BJ (cell line): ENCODE measurements around the gene ITPR3. TPM values are rescaled to one million over a fixed set of nuclear protein-coding genes. Genes with fewer than 3 reads are reported as not detected.

ENCODE experiments used
- CTCF ChIA-PET: fragments of 350-600 bp; formaldehyde crosslinking; extraction: SDS; loops from one replicate; lab custom pipeline; 2021; ENCODE audit warnings: antibody characterized with exemption, inconsistent platforms; lab: Yijun Ruan, JAX
- POLR2A ChIA-PET: fragments of 300-600 bp; sonication (Branson Sonifier 250); formaldehyde crosslinking; extraction: SDS; loops from one replicate; lab custom pipeline; 2021; ENCODE audit warnings: antibody characterized with exemption; lab: Charles Lee
- DNase-seq: peaks from one replicate; pipeline ENCODE4 v3.0.0-alpha.2; 2011; ENCODE audit warnings: low read depth
- H3K27me3 ChIP-seq: 2 replicates; pipeline ENCODE4 v1.6.0; 2011; ENCODE audit warnings: low read length; ENCODE audit not compliant: control insufficient read depth, insufficient read depth
- H3K36me3 ChIP-seq: 2 replicates; pipeline ENCODE4 v1.5.1; 2011; ENCODE audit warnings: low read length; ENCODE audit not compliant: control insufficient read depth, insufficient read depth
- H3K4me3 ChIP-seq: 2 replicates; pipeline ENCODE4 v1.5.1; 2011; ENCODE audit warnings: low read depth, mild to moderate bottlenecking, control low read depth, low read length
- CTCF ChIP-seq: IDR thresholded peaks from 2 replicates; pipeline ENCODE4 v1.5.1; 2011; ENCODE audit warnings: low read depth, mild to moderate bottlenecking, control low read depth, inconsistent platforms, low read length, moderate library complexity; ENCODE audit not compliant: insufficient read depth
- polyA plus RNA-seq: library from polyadenylated mRNA; depleted of rRNA; stranded (reverse); fragments of >200 nt; gene quantifications from 2 replicates; pipeline ENCODE4 v1.2.3, GENCODE V29; 2011

ITPR3 gene
- polyA plus RNA-seq, 1 experiment: 16.6 TPM

GRCh38 chr6:33696548-33697518 is 75.7 kb downstream of the ITPR3 start:
- CTCF ChIA-PET: interaction anchor here (0.8 to 1.8 kb wide), 7 partner anchors 14 to 457 kb away, joined by 3 to 15 read pairs (median 4); partner anchors contain the start of gene UQCC2
- no peak for TF ChIP-seq CTCF
- peaks cover 9% of the 10 kb centered on the region; the same call in 1 of the 2 replicates for H3K36me3 ChIP-seq
- POLR2A ChIA-PET: no interaction called here
- no peak for DNase-seq
- H3K4me3 ChIP-seq: no peak overlapping the region
- H3K27me3 ChIP-seq: no peaks in the 10 kb centered on the region

- CTCF ChIA-PET: interaction anchor here (1.0 to 1.8 kb wide), 5 partner anchors 13 to 112 kb away, joined by 3 to 15 read pairs (median 3); partner anchors contain the start of gene UQCC2
These were observed 76.7 kb downstream of the ITPR3 start for GRCh38 chr6:33697845-33698244.

GRCh38 chr6:33698494-33698893 is 77.4 kb downstream of the ITPR3 start:
- Histone ChIP-seq H3K27me3 (no peaks in the 10 kb centered on the region), H3K36me3 (peaks cover 9% of the 10 kb centered on the region; the same call in 1 of the 2 replicates), H3K4me3 (no peak overlapping the region)
- POLR2A ChIA-PET: no interaction called here
- TF ChIP-seq CTCF: no peak
- no peak for DNase-seq
- CTCF ChIA-PET: interaction anchor here (0.6 to 1.0 kb wide), 3 partner anchors 9 to 109 kb away, joined by 3 to 5 read pairs (median 4); no protein-coding TSS in a partner anchor

More at GRCh38 chr6:33697845-33698244, 76.7 kb downstream of the ITPR3 start:
- no peak for TF ChIP-seq CTCF
- peaks cover 9% of the 10 kb centered on the region; the same call in 1 of the 2 replicates for H3K36me3 ChIP-seq
- H3K4me3 ChIP-seq: no peak overlapping the region
- no peak for DNase-seq
- POLR2A ChIA-PET: no interaction called here
- H3K27me3 ChIP-seq: no peaks in the 10 kb centered on the region

GRCh38 chr6:33699131-33699530 is 78.0 kb downstream of the ITPR3 start:
- no peak overlapping the region for H3K4me3 ChIP-seq
- ChIA-PET POLR2A (no interaction called here), CTCF (interaction anchor here (0.6 to 1.0 kb wide), 4 partner anchors 9 to 109 kb away, joined by 3 to 5 read pairs (median 4); no protein-coding TSS in a partner anchor)
- no peak for TF ChIP-seq CTCF
- peaks cover 9% of the 10 kb centered on the region; the same call in 1 of the 2 replicates for H3K36me3 ChIP-seq
- no peaks in the 10 kb centered on the region for H3K27me3 ChIP-seq
- no peak for DNase-seq

- Histone ChIP-seq H3K4me3 (no peak overlapping the region), H3K36me3 (peaks cover 10% of the 10 kb centered on the region; the same call in 1 of the 2 replicates), H3K27me3 (no peaks in the 10 kb centered on the region)
- ChIA-PET POLR2A (no interaction called here), CTCF (interaction anchor here (0.6 to 12.9 kb wide), 21 partner anchors 8 to 118 kb away, joined by 3 to 335 read pairs (median 7); partner anchors contain the start of genes BAK1, ITPR3 and UQCC2)
- TF ChIP-seq CTCF: no peak
- DNase-seq: no peak
These were observed 78.6 kb downstream of the ITPR3 start for GRCh38 chr6:33699739-33700138.
